Measurements from ENCODE around the gene MYH14. TPM values are rescaled to one million over a fixed set of nuclear protein-coding genes. Genes with fewer than 3 reads are reported as not detected.

The MYH14 gene
- total and polyA plus RNA-seq, 2 experiments from 2014 or later, result 40.9 to 64.4 TPM

- 76% methylated on average over 11 of the region's 11 CpGs for WGBS (ENCODE audit: low lambda C conversion rate, missing lambda C conversion rate)
- DNase-seq (ENCODE audit: low spot score), result no peak
- no peaks in the 10 kb centered on the region for H3K36me3 ChIP-seq (replicated peaks; ENCODE audit: insufficient read depth, low read depth)
These were observed 36.6 kb downstream of the MYH14 start for GRCh38 chr19:50239921-50240590.

GRCh38 chr19:50242581-50242980 is 39.2 kb downstream of the MYH14 start:
- TF ChIP-seq EZH2 (IDR thresholded peaks at IDR 0.05; ENCODE audit: borderline replicate concordance), result no peak
- TF ChIP-seq EZH2phosphoT487 (IDR thresholded peaks at IDR 0.05; ENCODE audit: low read depth, severe bottlenecking, unreplicated experiment), result no peak
- TF ChIP-seq CTCF (IDR thresholded peaks at IDR 0.05; ENCODE audit: poor library complexity), result no peak
- Histone ChIP-seq H3K27ac (no peak overlapping the region), H3K4me1 (ENCODE audit: insufficient read depth) (peaks cover 5% of the 10 kb centered on the region), H3K4me3 (no peak overlapping the region), H4K20me1 (ENCODE audit: insufficient read depth, poor library complexity, severe bottlenecking) (no peaks in the 10 kb centered on the region), H3K79me2 (no peaks in the 10 kb centered on the region), H3K36me3 (replicated peaks; ENCODE audit: insufficient read depth, low read depth) (no peaks in the 10 kb centered on the region), H3K9me2 (replicated peaks; ENCODE audit: insufficient read depth) (no peaks in the 10 kb centered on the region), H3K27me3 (no peaks in the 10 kb centered on the region), H3K4me2 (no peak overlapping the region), H3K9me3 (ENCODE audit: low read depth) (no peaks in the 10 kb centered on the region), H2AFZ (no peak overlapping the region)
- WGBS (ENCODE audit: low lambda C conversion rate, missing lambda C conversion rate), result 92% methylated on average over 6 of the region's 6 CpGs
- no peak for DNase-seq (ENCODE audit: low spot score)

More at GRCh38 chr19:50239921-50240590, 36.6 kb downstream of the MYH14 start:
- no peak for TF ChIP-seq CTCF (IDR thresholded peaks at IDR 0.05; ENCODE audit: poor library complexity)
- no peak for TF ChIP-seq EZH2 (IDR thresholded peaks at IDR 0.05; ENCODE audit: borderline replicate concordance)
- TF ChIP-seq EZH2phosphoT487 (IDR thresholded peaks at IDR 0.05; ENCODE audit: low read depth, severe bottlenecking, unreplicated experiment), result no peak
- H3K4me3 ChIP-seq, result no peak overlapping the region
- H3K4me2 ChIP-seq, result no peak overlapping the region
- H3K4me1 ChIP-seq (ENCODE audit: insufficient read depth), result peaks cover 8% of the 10 kb centered on the region
- H3K9me3 ChIP-seq (ENCODE audit: low read depth), result no peaks in the 10 kb centered on the region
- no peaks in the 10 kb centered on the region for H3K9me2 ChIP-seq (replicated peaks; ENCODE audit: insufficient read depth)
- no peaks in the 10 kb centered on the region for H4K20me1 ChIP-seq (ENCODE audit: insufficient read depth, poor library complexity, severe bottlenecking)
- no peaks in the 10 kb centered on the region for H3K79me2 ChIP-seq
- no peak overlapping the region for H2AFZ ChIP-seq
- H3K27ac ChIP-seq, result peak overlapping the region; percentile 71
- no peaks in the 10 kb centered on the region for H3K27me3 ChIP-seq

- DNase-seq (ENCODE audit: low spot score), result no peak
- no peaks in the 10 kb centered on the region for H3K79me2 ChIP-seq
- H3K27me3 ChIP-seq, result no peaks in the 10 kb centered on the region
- peaks cover 5% of the 10 kb centered on the region for H3K4me1 ChIP-seq (ENCODE audit: insufficient read depth)
- H4K20me1 ChIP-seq (ENCODE audit: insufficient read depth, poor library complexity, severe bottlenecking), result no peaks in the 10 kb centered on the region
- no peaks in the 10 kb centered on the region for H3K9me2 ChIP-seq (replicated peaks; ENCODE audit: insufficient read depth)
- H2AFZ ChIP-seq, result no peak overlapping the region
- H3K36me3 ChIP-seq (replicated peaks; ENCODE audit: insufficient read depth, low read depth), result no peaks in the 10 kb centered on the region
- 77% methylated on average over 9 of the region's 9 CpGs for WGBS (ENCODE audit: low lambda C conversion rate, missing lambda C conversion rate)
- H3K9me3 ChIP-seq (ENCODE audit: low read depth), result no peaks in the 10 kb centered on the region
- no peak for TF ChIP-seq CTCF (IDR thresholded peaks at IDR 0.05; ENCODE audit: poor library complexity)
- no peak for TF ChIP-seq EZH2 (IDR thresholded peaks at IDR 0.05; ENCODE audit: borderline replicate concordance)
- TF ChIP-seq EZH2phosphoT487 (IDR thresholded peaks at IDR 0.05; ENCODE audit: low read depth, severe bottlenecking, unreplicated experiment), result no peak
- no peak overlapping the region for H3K27ac ChIP-seq
- H3K4me2 ChIP-seq, result no peak overlapping the region
- no peak overlapping the region for H3K4me3 ChIP-seq
These were observed 41.3 kb downstream of the MYH14 start for GRCh38 chr19:50244695-50245094.
